HG02973 (cell line): ENCODE measurements around the gene ATAD3A.
"Not testable (repeated sequence)": the region's sequence is repeated elsewhere in the genome, so short reads cannot be mapped to it uniquely, and the experiment has no call there.

Experiments used
- ATAC-seq: cut with Tn5 transposase; IDR thresholded peaks from one replicate; pipeline ENCODE4 v1.9.1; 2021; ENCODE audit warnings: moderate library complexity; ENCODE audit not compliant: unreplicated experiment

ATAD3A gene

DNA sequence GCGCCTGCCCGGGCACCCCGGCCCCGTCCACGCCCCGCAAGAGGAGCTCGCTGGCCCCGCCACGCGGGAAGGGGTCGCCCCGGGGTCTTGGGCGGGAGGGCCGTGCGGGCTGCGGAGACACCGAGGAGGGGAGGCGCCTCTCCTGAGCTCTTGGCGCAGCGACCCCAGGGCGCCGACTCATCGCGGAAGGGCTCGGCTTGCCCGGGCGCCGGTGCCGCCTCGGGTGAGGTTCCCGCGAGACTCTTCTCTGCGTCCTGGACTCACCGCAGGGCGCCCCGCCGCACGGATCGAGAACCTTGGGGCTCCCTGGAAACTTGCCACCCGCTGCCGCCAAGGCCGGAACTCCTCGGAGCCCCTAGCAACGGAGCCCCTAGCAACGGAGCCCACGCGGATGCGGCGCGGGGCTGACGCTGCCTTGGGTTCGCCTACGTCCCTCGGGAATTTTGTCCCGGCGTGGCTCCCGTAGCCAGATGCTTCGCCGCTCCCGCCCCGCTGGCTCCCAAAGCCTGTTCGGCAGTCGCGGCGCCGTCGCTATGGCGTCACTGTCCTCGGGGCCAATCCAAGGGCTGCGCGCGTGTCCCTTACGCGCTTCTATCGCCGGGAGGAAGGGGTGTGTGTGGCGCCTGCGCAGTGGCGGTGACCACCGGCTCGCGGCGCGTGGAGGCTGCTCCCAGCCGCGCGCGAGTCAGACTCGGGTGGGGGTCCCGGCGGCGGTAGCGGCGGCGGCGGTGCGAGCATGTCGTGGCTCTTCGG, at the start of gene ATAD3A:
ATAD3A (plus strand) TSS at position 630 of the 753 bp plus-strand sequence; CDS start at position 737, 107 bp downstream.
- peak; percentile 77 for ATAC-seq

DNA sequence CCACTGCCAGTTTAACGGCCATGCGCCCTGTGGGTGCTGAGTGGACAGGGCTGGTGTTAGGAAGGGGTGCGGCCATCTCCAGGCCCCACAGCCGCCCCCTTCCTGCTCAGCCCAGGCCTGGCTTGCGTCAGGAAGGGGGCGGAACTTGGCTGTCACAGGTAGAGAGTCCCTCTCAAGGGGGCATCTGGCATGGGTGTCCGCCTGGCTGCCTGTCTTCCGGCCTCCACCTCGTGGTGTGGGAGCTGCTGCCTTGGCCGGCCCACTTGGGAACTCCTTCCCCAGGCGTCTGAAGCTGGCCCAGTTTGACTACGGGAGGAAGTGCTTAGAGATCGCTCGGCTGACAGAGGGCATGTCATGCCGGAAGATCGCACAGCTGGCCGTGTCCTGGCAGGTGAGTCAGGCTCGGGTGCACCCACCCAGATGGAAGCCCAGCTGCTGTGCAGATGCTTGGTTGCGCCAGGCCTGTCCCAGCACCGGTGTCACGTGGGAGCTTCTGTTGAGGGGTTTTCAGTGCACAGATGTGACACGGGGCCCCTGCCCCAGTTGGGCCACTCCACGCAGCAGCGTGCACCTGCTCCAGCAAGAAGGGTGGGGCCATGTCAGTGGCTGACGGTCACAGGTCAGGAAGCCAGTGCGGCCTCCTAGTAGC, 49.5 kb upstream of the ATAD3A start:
- no peak for ATAC-seq

DNA sequence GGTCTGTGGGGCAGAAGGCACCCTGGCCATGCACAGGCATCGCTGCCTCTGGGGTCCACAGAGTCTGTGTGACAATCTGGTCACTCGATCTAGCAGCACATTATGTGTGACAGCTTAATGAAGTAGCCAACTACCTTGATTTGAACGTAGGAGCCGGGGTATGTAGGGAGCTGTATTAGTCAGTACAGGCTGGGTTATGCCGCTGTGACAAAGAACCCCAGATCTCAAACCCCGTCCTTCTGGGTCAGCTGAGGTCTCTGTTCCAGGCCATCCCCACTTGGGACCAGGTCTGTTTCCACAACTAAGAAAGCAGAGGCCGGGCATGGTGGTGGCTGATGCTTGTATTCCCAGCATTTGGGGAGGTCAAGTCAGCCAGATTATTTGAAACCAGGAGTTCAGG, 48.6 kb upstream of the ATAD3A start:
- no peak for ATAC-seq

DNA sequence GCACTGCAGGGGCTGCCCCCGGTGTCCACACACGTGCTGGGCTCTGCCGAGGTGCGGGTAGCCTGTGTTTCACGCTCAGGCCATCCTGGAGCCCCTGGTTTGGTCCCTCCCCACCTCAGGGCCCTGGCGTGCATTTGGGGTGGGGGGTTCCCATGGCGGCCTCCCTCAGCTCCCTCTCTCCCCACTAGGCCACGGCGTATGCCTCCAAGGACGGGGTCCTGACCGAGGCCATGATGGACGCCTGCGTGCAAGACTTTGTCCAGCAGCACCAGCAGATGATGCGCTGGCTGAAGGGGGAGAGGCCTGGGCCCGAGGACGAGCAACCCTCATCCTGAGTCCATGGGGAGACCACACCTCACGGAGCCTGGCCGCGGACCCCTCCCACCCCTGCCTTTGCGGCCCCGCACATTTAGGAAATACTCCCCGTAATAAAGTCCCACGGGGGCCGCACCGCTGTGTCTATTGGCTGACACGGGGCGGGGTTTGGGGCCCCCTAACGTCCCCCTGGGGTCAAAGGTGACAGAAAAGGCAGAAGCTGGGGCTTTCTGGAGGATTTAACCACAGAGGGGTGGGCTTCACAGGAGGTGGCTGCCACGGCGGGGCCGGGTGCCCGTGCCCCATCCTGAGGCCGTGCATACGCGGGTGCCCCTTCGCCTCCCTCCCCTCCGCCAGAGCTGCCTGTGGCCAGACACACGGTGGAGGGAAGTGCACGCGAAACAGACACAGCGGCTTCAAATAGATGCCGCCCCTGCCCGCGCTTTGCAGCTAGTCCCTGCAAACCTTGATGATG, 43.6 kb upstream of the ATAD3A start:
- ATAC-seq = not testable (repeated sequence)

DNA sequence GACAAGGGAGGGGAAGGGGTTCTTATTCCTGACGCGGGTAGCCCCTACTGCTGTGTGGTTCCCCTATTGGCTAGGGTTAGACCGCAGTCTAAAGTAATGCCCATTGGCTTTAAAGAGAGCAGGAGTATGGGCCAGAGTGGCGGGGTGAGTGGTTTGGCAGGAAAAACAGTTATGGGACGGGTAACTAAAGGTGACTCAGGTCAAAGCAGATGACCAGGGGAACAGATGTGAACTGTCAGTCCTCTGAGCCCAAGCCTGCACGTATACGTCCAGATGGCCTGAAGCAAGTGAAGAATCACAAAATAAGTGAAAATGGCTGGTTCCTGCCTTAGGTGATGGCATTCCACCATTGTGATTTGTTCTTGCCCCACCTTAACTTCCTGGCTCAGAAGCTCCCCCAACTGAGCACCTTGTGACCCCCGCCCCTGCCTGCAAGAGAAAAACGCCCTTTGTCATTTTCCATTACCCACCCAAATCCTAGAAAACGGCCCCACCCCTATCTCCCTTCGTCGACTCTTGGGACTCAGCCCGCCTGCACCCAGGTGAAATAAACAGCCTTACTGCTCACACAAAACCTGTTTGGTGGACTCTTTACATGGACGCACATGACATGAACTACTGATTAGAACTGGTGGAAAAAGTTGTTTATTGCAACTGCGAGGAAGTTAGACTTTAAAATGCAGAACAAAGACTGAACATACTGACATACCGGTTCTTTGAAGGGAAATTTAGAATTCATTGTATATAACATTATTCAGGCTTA, 41.2 kb upstream of the ATAD3A start:
- ATAC-seq = no peak

DNA sequence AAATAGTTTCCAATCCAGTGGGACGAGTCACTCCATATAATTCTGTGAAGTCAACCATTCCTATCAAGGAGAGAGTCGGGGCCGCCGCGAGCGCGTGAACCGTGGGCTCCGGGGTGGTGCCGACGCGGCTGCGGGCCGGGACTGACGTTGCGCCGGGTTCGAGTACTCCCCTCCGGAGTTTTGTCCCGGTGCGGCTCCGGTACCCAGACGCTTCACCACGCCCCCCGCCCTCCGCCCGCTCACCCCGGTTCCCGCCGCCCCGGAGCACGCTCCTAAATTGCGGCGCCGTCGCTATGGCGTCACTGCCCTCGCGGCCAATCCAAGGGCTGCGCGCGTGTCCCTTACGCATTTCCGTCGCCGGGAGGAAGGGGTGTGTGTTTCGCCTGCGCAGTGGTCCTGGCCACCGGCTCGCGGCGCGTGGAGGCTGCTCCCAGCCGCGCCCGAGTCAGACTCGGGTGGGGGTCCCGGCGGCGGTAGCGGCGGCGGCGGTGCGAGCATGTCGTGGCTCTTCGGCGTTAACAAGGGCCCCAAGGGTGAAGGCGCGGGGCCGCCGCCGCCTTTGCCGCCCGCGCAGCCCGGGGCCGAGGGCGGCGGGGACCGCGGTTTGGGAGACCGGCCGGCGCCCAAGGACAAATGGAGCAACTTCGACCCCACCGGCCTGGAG, 40.4 kb upstream of the ATAD3A start, which contains the start of gene ATAD3B:
ATAD3B (plus strand) TSS at position 377 of the 664 bp plus-strand sequence; CDS start at position 497, 120 bp downstream.
- ATAC-seq = peak; percentile 83

DNA sequence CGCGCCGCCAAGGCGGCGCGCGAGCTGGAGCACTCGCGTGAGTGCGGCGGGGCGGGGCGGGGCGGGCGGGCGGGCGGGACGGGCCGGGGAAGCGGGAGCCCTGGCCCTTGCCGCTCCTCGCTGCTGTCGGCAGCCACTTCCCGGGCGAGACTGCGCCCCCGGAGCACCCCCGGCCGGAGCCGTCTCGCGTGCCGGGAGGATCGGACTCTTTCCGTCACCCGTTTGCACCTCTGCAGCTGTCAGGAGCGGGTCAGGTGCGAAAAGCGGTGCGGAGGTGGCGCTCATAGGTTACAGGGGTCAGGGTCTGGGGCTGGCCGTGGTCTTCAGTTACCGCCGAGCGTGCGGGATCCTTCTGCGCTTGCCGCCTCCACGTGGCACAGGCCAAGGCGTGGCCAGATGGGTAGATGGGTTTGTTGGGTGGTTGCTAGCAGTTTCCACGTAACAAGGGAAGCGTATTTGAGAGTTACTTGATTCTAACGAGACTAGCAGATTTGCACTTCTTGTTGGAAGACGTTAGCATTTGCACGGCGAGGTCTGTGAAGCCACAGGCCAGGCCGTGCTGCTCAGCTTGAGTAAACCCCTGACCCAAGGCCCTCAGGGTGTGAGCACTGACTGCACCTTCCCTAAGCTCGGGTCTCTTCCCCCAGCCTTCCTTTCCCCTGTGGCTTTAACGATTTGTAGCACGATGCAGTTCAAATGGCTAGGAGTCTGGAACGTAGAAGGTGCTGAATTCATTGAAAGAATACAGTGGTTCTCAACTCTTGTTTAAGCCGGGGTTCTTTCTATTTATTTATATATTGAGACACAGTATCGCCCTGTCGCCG, 39.7 kb upstream of the ATAD3A start:
- peak; percentile 26 for ATAC-seq

DNA sequence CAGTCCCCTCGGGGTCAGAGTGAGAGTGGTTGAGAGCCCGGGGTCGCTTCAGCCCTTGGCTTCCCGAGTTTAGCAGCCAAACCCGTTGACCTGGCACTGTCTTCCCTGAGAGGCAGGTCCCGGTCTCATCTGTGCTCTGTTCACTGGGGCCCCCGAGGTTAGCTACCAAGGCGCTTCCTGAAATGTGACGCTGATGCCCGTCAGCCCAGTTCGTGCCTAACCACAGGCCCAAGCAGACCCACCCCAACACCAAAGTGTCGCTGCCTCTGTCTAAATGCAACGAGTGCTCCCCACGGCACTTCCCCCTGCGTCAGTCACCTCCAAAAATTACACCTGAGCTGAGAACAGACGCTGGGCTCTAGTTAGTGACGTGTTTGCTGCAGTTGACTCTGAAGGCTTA, 36.0 kb upstream of the ATAD3A start:
- ATAC-seq = not testable (repeated sequence)

DNA sequence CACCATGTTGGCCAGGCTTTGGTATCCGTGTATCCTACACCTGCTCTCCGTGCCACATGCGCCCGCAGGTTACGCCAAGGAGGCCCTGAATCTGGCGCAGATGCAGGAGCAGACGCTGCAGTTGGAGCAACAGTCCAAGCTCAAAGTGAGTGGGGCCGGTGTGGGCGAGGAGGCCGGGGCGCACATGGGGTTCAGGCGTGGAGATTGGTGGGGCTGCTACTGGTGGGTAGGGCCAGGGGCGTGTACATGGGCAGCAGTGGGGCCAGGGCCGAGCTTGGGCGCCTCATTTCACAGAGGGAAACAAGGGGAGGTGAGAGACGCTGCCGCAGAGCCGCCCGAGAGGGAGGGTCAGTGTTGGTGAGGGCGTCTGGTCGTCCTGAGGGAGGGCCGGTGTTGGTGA, 34.8 kb upstream of the ATAD3A start:
- ATAC-seq = no peak

DNA sequence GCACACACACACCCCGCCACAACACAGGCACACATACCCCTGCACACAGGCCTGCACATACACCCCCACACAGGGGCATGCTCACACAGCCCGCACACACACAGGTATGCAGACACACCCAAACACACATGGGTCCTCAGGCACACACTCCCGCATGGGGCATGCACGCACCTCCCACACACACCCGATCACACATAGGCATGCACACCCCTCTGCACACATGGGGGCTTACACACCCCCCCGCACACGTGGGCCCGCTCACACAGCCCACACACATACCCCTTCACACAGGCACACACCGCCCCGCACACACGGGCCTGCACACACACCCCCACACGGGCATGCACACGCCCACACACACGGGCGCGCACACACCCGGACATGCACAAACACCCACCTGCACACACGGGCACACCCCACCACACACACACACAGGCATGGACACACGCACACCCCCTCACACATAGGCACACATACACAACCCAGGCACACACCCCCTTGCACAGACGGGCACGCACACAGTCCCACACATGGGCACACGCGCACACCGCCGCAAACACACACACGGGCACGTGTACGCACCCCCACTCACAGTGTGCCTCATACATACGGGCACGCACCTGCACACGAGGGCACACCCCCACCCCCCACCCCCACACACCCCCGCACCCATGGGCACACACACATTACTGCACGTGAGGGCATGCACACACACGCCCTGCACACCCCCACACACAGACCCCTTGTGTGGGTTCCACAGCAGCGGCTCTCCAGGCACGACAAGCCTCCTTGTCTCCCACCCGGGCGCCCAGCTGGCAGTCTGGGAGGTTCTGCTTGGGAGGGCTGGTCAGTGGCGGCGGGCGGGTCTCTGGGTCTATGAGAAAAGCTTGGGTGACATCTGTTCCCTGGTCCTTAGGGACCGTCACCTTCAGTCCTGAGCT, 32.1 kb upstream of the ATAD3A start:
- ATAC-seq = no peak

DNA sequence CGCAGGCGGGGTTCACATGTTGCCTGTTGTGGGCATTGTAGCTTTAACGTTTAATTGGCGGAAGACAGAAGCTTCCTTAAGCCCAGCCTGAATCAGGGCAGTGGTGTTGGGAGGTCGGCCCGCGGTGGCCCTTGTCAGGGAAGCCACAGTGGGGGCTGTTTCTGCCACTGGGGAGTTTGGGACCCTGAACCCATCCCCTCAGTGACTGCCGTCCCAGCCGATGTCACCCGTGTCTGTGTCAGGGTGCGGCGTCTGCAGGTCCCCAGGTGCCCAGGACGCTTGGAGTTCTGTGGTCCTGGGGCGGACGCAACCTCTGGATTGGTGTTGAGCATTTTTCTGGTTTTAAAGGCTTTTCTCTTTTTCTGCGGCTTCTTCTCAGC, 31.5 kb upstream of the ATAD3A start:
- ATAC-seq = not testable (repeated sequence)

DNA sequence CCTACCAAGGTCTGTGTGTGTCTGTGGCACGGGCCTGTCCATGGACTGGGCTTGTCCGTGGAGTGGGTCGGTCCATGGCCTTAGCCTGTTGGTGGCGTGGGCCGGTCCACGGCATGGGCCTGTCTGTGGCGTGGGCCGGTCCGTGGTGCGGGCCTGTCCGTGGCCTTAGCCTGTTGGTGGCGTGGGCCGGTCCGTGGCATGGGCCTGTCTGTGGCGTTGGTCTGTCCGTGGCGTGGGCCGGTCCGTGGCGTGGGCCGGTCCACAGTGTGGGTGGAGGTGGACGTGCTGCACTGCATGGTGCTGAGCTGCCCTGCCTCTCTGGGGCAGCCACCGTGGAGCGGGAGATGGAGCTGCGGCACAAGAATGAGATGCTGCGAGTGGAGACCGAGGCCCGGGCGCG, 30.2 kb upstream of the ATAD3A start:
- ATAC-seq = not testable (repeated sequence)

DNA sequence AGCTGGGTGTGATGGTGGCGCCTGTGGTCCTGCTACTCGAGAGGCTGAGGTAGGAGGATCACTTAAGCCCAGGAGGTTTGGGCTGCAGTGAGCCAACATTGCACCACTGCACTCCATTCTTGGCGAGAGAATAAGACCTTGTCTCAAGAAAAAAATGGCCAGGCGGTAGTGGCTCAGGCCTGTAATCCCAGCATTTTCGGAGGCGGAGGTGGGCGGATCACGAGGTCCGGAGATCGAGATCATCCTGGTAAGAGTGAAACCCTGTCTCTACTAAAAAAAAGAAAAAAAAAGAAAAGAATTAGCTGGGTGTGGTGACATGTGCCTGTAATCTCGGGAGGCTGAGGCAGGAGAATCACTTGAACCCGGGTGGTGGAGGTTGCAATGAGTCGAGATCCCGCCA, 29.1 kb upstream of the ATAD3A start:
- ATAC-seq = no peak

DNA sequence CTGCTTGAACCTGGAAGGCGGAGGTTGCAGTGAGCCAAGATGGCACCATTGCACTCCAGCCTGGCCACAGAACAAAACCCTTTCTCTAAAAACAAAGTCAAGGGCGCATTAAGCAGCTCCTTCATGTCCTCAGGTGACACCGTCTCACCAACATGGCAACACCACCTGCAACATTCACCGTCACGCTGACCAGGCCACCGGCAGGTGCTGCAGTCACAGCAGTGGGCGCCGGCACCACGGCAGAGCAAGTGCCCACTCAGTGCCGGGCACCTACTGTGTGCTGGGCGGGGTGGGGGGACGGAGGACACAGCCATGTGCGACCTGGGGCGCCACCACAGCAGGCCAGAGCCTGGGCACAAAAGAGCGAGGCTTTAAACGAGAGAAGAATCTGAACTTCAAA, 28.2 kb upstream of the ATAD3A start:
- no peak for ATAC-seq

DNA sequence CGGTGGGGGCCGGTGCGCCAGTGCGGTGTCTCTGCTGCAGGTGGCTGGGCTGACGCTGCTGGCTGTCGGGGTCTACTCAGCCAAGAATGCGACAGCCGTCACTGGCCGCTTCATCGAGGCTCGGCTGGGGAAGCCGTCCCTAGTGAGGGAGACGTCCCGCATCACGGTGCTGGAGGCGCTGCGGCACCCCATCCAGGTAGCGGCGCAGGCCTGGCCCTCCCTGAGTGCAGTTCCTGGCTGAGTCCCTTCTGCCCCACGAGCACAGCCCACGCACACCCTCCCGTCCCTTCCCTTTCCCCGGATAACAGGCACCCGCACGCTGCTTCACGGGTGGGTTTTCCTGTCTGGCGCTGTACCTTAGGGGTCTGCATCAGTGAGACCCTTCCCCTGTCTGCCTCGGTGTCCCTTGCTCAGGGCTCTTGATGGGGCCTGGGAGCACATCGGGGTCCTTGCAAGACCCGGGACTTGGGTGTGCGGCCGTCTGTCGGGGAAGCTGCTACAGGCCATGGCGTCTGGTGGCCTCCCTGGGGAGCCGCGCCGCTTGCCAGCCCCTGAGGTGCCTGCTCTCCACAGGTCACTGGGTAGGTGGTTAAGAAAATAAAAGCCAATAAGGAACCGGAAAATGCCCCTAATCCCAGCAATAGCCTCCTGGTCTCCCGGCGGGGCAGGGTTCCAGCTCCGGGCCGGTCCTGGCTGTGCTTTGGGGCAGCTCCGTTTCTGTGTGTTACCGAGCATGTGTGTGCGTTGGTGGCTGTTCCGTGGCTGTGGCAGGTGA, 26.8 kb upstream of the ATAD3A start:
- ATAC-seq = not testable (repeated sequence)

DNA sequence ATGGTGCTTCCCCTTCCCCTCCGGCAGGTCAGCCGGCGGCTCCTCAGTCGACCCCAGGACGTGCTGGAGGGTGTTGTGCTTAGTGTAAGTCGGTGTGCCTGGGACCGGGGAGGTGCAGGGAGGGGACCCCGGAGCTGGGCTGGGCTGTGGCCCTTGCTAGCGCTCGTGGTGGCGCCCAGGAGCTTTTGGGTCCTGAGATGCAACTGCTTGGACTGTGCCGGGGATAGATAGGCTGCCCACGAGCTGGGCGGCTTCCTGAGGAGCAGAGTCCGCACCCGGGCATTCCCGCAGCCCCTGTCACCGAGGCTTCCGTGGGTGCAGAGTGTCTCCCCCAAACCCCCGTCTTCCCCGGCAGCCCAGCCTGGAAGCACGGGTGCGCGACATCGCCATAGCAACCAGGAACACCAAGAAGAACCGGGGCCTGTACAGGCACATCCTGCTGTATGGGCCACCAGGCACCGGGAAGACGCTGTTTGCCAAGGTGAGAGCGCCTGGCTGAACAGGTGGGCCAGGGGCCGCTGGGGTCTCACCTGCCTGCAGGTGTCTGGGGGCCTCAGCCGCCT, 26.1 kb upstream of the ATAD3A start:
- ATAC-seq = not testable (repeated sequence)

DNA sequence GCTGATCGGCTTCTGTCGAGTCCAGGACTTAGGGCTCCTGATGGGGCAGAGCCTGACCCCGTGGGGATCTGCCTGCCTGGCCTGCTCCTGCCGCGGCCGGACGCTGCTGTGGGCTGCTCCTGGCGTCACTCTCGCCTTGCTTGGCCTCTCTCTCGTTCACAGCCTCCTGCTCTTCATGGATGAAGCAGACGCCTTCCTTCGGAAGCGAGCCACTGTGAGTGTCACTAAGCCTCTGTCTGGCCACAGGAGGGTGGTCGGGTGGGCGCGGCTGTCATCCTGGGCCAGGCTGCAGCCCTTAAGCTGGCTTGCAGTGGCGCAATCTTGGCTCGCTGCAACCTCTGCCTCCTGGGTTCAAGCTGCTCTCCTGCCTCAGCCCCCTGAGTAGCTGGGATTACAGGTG, 24.3 kb upstream of the ATAD3A start:
- no peak for ATAC-seq
